K562 (cell line): ENCODE measurements around the gene BEST1. TPM values are rescaled to one million over a fixed set of nuclear protein-coding genes. Genes with fewer than 3 reads are reported as not detected.
A peak's percentile ranks its signal among the peaks of the same experiment; 100 is the strongest.

Experiments used
- ARID3B ChIP-seq: fragments of 250-450 bp; sonication (Bioruptor Pico); IDR thresholded peaks from 2 replicates; pipeline ENCODE4 v1.4.0; 2020; ENCODE audit warnings: borderline replicate concordance
- ATF2 ChIP-seq: sonication (generic); formaldehyde crosslinking; IDR thresholded peaks from 2 replicates; pipeline ENCODE4 v1.8.1; 2022; ENCODE audit warnings: missing genetic modification reagents
- BRF2 ChIP-seq: IDR thresholded peaks from 3 replicates; pipeline ENCODE4 v1.6.1; 2011; ENCODE audit warnings: borderline replicate concordance, mild to moderate bottlenecking; ENCODE audit not compliant: insufficient read length, insufficient read depth
- CGGBP1 ChIP-seq: fragments of 250-450 bp; sonication (Bioruptor Pico); IDR thresholded peaks from 2 replicates; pipeline ENCODE4 v1.9.0; 2021; ENCODE audit warnings: mild to moderate bottlenecking
- E2F3 ChIP-seq: fragments of 250-450 bp; sonication (Bioruptor Pico); IDR thresholded peaks from 2 replicates; pipeline ENCODE4 v1.4.0; 2020; ENCODE audit warnings: mild to moderate bottlenecking
- JUND ChIP-seq, 2 experiments: IDR thresholded peaks; 2 replicates in 1 of 2; 3 replicates in 1 of 2; pipeline ENCODE4 v1.6.1; 2011; ENCODE audit warnings: borderline replicate concordance in 2 of 2, low read depth in 2 of 2, low read length in 2 of 2, improper control_type of control experiment in 1 of 2, missing biosample characterization in 1 of 2, missing genetic modification characterization in 1 of 2, missing genetic modification reagents in 1 of 2
- MAFF ChIP-seq: IDR thresholded peaks from 2 replicates; pipeline ENCODE4 v1.6.1; 2012; ENCODE audit warnings: low read length, improper control_type of control experiment
- MBD2 ChIP-seq: sonication (generic); IDR thresholded peaks from 2 replicates; pipeline ENCODE4 v1.6.1; 2016; ENCODE audit warnings: low read depth, borderline replicate concordance
- NBN ChIP-seq: fragments of 450-650 bp; IDR thresholded peaks from 2 replicates; pipeline ENCODE4 v1.6.1; 2016; ENCODE audit warnings: low read depth, mild to moderate bottlenecking
- NCOA1 ChIP-seq: fragments of 450-650 bp; IDR thresholded peaks from 2 replicates; pipeline ENCODE4 v1.6.1; 2016; ENCODE audit warnings: low read depth
- NR3C1 ChIP-seq: sonication (generic); formaldehyde crosslinking; IDR thresholded peaks from 2 replicates; pipeline ENCODE4 v1.8.1; 2022; ENCODE audit warnings: missing genetic modification reagents
- RUNX1 ChIP-seq: sonication (generic); IDR thresholded peaks from 2 replicates; pipeline ENCODE4 v1.6.1; 2016; ENCODE audit warnings: antibody characterized with exemption, low read depth
- SMC3 ChIP-seq: conservative IDR thresholded peaks from 2 replicates; pipeline ENCODE4 v1.6.1; 2011; ENCODE audit warnings: low read depth, low read length, improper control_type of control experiment; ENCODE audit not compliant: insufficient read depth
- SREBF2 ChIP-seq: sonication (generic); formaldehyde crosslinking; IDR thresholded peaks from 2 replicates; pipeline ENCODE4 v1.4.0; 2020; ENCODE audit warnings: mild to moderate bottlenecking, missing genetic modification reagents
- TAF15 ChIP-seq: fragments of 200-400 bp; formaldehyde crosslinking; IDR thresholded peaks from 2 replicates; pipeline ENCODE4 v1.6.1; 2017; ENCODE audit warnings: mild to moderate bottlenecking, low read depth, low read length, moderate library complexity
- XRCC4 ChIP-seq: IDR thresholded peaks from one replicate; pipeline ENCODE4 v1.6.1; 2011; ENCODE audit not compliant: insufficient read depth, insufficient read length; ENCODE audit errors: extremely low read depth
- YBX1 ChIP-seq: fragments of 450-650 bp; IDR thresholded peaks from 2 replicates; pipeline ENCODE4 v1.7.1; 2016; ENCODE audit warnings: mild to moderate bottlenecking
- ZNF232 ChIP-seq: sonication (generic); formaldehyde crosslinking; IDR thresholded peaks from 2 replicates; pipeline ENCODE4 v1.8.0; 2022; ENCODE audit warnings: mild to moderate bottlenecking, missing genetic modification reagents
- ZNF395 ChIP-seq: fragments of 200-800 bp; sonication (Bioruptor generic); IDR thresholded peaks from 2 replicates; pipeline ENCODE4 v1.6.1; 2017; ENCODE audit warnings: missing genetic modification characterization, missing compliant biosample characterization
- ZNF511 ChIP-seq: sonication (generic); formaldehyde crosslinking; IDR thresholded peaks from 2 replicates; pipeline ENCODE4 v1.8.0; 2022; ENCODE audit warnings: mild to moderate bottlenecking, missing genetic modification reagents
- ZNF561 ChIP-seq: fragments of 450-650 bp; formaldehyde crosslinking; conservative IDR thresholded peaks from 2 replicates; pipeline ENCODE4 v1.4.0; 2020; ENCODE audit warnings: mild to moderate bottlenecking, moderate library complexity
- polyA plus RNA-seq, 8 experiments: library from polyadenylated mRNA; depleted of rRNA in 4 of 8; stranded (reverse) in 5 of 8; unstranded in 3 of 8; fragments of >200 nt; fragmentation: Nextera tagmentation in 2 of 8; fragmentation: Illumina TruSeq in 1 of 8; extraction: Ambion mirVana in 2 of 8; extraction: Trizol in 1 of 8; gene quantifications; 2 replicates each; pipeline versions ENCODE4 v1.2.1 to v1.2.3, GENCODE V29; 2011 to 2014; ENCODE audit warnings: inconsistent platforms in 1 of 8, missing spikeins in 1 of 8
- total RNA-seq, 7 experiments: library from RNA; depleted of rRNA in 6 of 7; stranded (reverse); fragments of >200 nt in 6 of 7; fragmentation: Illumina TruSeq in 2 of 7; extraction: Trizol in 2 of 7; gene quantifications; 2 replicates each; pipeline versions ENCODE4 v1.2.1 to v1.2.3, GENCODE V29; 2011 to 2021; ENCODE audit warnings: low replicate concordance in 1 of 7

Gene BEST1
- total and polyA plus RNA-seq, 9 of the 15 experiments (the other 6 are each of a cell fraction or from before 2014, with no cell fraction given): 0.07 to 1.3 (median 0.40) TPM

- TF ChIP-seq BRF2: no peak
- peak; percentile 43; the same call in 1 of the 2 replicates for TF ChIP-seq ZNF395 (CRISPR knock-in tag)
- no peak for TF ChIP-seq NR3C1
- TF ChIP-seq ARID3B: no peak
- no peak for TF ChIP-seq CGGBP1
- no peak for TF ChIP-seq YBX1
- TF ChIP-seq NCOA1: no peak
- TF ChIP-seq MAFF: peak; percentile 7; the same call in 1 of the 2 replicates
- TF ChIP-seq ATF2 (CRISPR knock-in tag): peak; percentile 91; the same call in 1 of the 2 replicates
- TF ChIP-seq XRCC4: no peak
- no peak for TF ChIP-seq ZNF232 (CRISPR knock-in tag)
- TF ChIP-seq JUND (IDR thresholded peaks at IDR 0.05; ENCODE audit: borderline replicate concordance, low read depth, low read length): peak; percentile 95
- peak; percentile 91 for TF ChIP-seq JUND (tag; IDR thresholded peaks at IDR 0.05; ENCODE audit: borderline replicate concordance, low read depth, low read length)
- TF ChIP-seq RUNX1: no peak
- no peak for TF ChIP-seq MBD2
- no peak for TF ChIP-seq E2F3
- TF ChIP-seq NBN: peak; percentile 38; the same call in 1 of the 2 replicates
- no peak for TF ChIP-seq ZNF561 (CRISPR knock-in tag)
- no peak for TF ChIP-seq SREBF2 (CRISPR knock-in tag)
- 0 out of 2 replicates have a peak, but pooled peaks have one; percentile 4 for TF ChIP-seq ZNF511 (CRISPR knock-in tag)
- 0 out of 2 replicates have a peak, but pooled peaks have one; percentile 2 for TF ChIP-seq SMC3
- no peak for TF ChIP-seq TAF15
Measured at GRCh38 chr11:61949169-61950034, 749 bp upstream of the BEST1 start (continued).
